NOMO-1 treated with DMSO at 0.1 percent for 48 hours (cell line): ENCODE measurements around the gene SMNDC1.

ENCODE experiments used
- DNase-seq: peaks from one replicate; lab custom pipeline; 2025; ENCODE audit not compliant: unreplicated experiment; lab: John Stamatoyannopoulos, UW

Gene SMNDC1

DNA sequence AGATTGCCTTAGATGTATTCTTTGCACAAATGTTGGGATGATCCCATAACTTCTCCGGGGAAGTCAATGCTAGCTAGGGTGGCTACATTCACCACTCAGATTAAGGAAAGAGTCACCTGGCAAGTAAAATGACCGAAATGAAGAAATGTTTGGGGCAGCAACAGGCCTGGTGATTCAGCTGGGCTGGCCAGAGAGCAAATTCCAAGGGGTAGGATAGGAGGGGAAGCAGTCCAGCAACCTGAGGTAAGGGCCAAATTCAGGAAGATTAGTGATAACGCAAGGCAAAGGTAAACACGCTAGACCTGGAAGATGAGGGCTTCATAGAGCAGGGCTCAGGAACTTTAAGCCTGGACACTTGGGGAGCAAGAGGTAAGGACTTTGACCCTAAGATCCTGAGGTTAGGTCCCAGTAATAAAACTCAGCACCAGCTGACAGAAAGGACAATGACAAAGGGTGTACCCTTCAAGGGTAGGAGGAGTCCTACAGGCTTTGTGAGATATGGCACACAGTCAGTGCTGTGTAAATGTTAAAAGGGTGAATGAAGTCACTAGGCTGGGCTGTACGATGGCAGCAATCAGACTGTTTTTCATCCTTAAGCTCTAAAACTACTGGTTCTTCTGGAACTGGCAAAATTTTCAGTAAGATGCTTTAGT is 22.7 kb upstream of the SMNDC1 start:
- DNase-seq: no peak

DNA sequence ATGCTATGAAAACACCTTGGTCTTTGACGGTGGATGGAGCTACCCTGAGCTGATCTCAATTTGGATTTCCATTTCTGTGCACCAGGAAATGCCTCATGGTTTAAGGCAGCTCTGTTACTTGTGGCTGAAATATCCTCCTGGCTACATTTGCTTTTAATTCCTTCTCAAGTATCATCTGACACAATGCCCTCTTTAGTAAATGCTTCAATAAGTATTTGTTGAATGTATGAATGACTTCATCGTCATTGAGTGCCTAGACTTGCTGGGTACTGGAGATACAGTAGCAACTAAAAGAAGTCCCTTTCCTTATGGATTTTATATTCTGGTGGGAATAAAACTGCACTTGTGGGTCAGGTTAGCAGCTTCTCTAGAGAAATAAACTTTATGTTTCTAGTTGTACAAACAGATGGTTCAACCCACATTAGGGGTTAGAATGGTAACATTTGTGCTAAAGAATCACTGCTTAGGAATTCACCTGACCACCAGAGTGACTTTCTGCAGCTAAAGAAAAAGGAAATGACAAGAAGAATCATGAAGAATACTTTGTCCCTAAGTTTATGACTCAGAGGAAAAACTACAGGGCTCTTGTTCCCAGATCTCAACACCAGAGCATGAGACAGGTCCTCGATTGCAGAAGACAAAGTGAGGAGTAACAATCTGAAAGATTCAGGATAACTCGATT is 21.8 kb upstream of the SMNDC1 start:
- DNase-seq: no peak

DNA sequence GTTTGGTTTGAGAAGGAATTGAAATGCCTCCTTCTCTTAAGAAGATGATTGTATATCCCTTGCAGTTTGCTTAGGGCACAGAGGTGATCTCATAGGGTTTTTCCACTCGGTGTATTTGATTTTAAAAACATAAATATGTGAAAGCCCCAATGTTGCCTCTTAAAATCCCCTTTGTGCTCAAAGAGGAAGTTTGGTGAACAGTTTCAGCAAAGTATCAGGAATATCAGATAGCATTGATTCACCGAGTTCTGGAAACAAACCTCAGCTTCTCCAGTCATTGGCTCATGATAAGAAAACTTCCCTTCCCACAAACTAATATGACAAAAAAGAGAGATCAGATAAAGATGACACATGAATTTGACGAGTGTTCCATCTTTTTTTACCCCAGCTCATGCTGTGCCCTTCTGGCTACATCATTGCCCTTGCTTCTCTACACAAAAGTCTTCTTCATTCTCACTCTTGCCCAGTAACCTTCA is 20.1 kb upstream of the SMNDC1 start:
- no peak for DNase-seq

DNA sequence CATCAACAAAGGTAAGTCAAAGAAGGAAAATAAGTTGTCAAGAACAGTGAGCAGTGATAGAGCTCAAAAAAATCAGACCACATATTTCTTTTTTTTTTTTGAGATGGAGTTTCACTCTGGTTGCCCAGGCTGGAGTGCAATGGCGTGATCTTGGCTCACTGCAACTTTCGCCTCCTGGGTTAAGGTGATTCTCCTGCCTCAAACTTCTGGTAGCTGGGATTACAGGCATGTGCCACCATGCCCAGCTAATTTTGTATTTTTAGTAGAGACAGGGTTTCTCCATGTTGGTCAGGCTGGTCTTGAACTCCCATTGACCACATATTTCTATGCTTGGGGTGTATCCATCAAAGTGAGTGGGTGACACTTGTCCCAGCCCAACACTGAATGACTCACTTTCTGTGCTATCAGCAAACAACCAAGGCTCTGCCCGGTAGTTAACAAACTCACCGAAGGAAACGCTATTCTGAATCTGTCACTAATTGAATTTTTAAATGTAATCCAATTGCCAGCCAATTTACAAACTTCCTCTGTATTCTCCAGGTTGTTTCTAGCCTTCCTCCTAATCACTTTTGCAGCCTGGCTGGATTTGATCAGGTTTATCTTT is 19.6 kb upstream of the SMNDC1 start:
- DNase-seq: no peak

DNA sequence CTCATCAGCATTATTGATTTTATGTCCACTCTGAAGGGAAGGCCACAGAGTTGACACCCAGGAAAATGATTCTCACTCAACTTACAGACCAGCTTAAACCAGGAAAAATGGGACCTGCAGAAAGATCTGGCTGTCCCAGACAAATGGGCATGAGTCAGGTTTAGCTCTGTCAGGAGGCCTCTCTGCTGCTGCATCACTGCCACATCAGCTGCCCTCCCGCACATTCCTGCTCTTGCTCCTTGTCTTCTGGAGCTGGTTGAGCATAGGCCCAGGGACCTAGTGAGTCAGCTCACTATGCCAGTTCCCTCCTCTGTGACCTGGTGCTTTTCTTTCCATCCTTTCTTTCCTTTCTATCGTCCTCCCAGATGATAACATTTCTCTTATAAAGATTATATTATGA is 18.8 kb upstream of the SMNDC1 start:
- DNase-seq: no peak

DNA sequence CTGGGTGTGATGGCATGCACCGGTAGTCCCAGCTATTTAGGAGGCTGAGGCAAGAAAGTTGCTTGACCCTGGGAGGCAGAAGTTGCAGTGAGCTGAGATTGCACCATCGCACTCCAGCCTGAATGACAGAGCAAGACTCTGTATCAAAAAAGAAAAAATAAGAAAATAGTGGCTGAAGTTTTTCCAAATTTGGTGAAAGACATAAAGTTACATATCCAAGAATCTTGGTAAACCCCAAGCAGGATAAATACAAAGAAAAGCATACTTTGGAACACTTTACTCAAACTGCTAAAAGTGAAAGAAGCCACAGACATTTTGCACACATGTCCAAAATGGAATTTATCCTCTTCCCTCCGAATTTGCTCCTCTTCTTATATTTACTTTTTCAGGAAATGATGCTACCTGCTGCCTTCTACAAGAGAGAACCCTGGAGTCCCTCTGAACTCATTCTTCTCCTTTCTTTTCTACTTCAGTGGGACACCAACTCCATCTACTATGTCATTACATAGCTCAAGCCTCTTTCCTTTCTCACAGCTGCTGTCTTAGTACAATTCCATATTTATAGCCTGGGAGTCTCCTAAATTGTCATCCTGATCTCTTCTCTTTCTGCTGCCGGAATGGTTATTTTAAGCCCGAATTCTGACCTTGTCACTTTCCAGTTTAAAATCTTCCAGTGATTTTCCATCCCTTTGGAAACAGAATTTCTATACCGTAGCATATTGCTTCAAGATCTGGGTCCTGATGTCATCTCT is 17.3 kb upstream of the SMNDC1 start:
- DNase-seq: no peak

DNA sequence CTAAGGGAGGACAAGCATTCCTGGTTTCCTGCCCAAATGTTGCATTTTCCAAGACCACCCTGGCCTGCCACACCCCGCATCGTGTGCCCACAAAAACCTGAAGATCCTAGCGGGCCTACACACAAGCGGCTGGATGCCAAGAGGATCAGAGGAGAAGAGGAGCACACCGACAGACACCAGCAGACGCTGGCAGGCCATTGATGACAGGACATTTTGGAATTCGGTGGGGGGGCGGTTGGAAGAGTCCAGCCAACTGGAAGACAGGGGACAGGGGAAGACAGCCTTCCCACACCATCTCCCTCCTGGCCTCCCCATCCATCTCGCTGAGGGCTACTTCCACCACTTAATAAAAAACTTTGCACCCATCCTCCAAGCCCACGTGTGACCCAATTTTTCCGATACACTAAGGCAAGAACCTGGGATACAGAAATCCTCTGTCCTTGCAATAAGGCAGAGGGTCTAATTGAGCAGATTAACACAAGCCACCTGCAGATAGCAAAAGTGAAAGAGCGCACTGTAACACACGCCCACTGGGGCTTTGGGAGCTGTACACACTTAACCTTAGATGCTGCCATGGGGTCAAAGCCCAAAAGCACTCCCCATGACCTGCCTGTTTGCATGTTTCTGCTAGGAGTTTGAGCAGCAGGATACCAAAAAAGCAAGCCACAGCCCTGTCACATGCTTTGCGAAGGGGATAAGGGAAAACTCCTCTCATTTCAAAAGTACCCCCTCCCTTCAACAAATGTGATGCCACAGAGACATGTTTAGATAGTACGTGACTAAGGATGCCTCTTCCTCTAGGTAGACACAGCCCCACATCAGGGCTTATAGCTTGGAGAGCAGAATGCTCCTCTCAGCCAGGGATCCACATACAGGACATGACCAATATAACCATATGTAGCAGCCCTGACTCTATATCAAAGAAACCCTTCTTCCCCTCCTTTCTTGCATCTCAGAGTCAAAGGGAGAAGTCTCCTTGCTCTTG is 13.4 kb upstream of the SMNDC1 start:
- DNase-seq: no peak

DNA sequence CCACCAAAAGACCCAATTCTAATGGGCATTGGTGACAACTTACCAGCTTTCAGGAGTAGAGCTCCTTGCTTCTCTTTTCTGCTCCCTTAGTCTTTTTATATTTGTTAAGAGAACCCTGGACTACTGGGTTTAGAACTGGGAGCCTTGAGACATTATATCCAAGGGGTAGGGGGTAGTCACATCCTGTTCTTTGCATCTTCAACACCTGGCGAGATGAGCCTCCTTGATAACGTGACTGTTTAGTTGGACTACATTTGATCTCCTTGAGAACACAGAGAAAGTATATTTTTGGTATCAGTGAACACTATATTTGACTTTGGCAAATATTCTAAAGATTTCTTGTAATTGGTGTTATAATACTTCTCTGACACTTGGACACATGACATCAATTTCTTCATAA is 9.0 kb upstream of the SMNDC1 start:
- no peak for DNase-seq

- no peak for DNase-seq
These were observed 7.5 kb upstream of the SMNDC1 start for GRCh38 chr10:110312206-110312605.

- peak; percentile 32 for DNase-seq
These were observed 6.7 kb upstream of the SMNDC1 start for GRCh38 chr10:110311357-110311949.

DNA sequence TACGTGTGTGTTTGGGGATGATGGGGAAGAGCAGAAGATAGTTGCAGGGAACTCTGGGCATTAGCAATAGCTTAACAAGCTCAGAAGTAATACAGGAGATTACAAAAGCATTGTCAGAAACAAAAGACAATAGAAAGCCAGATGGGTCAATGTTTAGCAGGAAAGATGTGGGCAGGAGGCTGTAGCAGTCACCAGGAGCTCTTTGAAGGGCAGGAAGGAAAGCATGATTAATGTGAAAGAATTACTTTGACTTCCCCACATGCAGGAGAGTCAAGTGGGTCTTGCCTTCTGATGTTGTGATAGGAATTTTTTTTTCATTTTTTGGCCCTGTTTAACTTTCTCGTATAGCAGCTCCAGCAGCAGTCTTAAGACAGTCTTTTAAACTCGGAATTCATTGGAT is 6.0 kb upstream of the SMNDC1 start:
- no peak for DNase-seq

DNA sequence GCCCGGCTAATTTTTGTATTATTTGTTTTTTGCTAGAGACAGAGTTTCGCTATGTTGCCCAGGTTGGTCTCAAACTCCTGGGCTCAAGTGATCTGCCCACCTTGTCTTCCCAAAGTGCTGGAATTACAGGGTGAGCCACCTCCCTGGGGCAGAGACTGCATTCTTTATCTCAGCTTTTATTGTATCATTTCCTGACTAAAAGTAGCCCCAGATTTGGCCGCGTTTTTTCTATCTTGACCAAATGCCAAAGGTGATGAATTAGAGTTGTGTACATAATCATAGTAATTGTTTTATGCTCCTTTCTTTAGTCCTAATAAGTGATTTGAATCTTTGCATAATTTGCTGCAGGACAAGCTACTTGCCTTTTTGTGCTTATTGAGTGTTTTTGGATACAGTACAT is 3.1 kb upstream of the SMNDC1 start:
- DNase-seq: no peak

GRCh38 chr10:110306452-110306768 is 1.7 kb upstream of the SMNDC1 start:
- no peak for DNase-seq

DNA sequence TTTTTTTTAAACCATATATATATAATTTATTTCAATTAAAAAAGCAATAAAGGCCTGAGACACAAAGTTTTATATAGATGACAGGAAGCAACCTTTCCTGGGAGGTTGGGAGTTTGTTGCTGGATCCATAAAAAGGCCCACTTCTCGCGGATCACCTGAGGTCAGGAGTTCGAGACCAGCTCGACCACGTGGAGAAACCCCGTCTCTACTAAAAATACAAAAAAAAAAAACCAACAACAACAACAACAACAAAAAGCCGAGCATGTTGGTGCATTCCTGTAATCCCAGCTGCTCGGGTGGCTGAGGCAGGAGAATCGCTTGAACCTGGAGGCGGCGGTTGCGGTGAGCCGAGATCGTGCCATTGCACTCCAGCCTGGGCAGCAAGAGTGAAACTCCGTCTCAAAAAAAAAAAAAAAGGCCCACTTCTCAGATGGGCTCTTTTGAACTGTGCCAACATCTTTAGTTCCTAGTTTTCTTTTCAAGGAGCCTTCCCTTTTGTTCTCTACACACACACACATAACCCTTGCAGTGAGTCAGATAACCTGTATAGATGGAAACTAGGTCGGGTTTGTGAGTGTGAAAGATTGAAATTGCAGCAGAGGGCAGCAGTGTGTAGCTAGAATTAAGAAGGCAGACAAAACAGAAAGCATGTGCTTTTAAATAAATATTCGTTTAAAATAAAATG is 1.2 kb upstream of the SMNDC1 start:
- peak; percentile 96 for DNase-seq

GRCh38 chr10:110304394-110304779 is 333 bp downstream of the SMNDC1 start:
- DNase-seq: no peak

DNA sequence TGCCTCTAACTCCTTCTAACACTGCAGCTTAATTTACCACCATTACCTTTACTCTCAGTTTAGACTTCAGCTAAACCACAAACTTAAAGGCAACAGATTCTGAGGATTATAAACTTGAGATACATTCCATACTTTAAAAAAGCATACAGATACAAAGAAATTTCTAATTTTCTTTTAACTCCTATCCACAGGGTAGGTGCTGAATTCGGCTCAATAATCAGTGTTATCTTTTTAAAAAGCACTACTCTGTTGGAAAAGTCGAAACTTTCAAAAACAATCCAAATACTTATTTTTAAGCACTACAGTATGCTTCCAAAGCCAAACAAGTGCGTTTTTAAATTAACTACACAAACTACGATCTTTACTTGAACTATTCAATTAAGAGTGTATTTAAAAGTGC is 1.0 kb downstream of the SMNDC1 start:
- no peak for DNase-seq

GRCh38 chr10:110300486-110300986 is 4.2 kb downstream of the SMNDC1 start:
- no peak for DNase-seq

DNA sequence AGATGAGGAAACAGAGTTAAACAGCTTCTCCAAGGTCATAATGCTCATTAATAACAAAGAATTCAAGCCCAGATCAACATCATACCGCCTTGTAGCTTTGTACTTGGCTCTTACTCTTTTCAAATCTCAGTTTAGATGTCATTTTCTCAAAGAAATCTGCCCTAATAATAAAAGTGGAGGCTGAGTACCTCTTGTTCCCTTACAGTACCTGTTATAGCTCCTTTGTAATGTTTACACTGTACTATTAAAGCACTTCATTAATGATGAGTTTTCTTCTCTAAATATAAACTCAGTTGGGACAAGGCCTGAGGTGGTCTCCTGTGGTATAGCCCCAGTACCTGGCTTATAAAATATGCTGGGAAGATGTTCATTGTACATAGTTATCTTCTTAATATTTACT is 7.8 kb downstream of the SMNDC1 start:
- DNase-seq: no peak

DNA sequence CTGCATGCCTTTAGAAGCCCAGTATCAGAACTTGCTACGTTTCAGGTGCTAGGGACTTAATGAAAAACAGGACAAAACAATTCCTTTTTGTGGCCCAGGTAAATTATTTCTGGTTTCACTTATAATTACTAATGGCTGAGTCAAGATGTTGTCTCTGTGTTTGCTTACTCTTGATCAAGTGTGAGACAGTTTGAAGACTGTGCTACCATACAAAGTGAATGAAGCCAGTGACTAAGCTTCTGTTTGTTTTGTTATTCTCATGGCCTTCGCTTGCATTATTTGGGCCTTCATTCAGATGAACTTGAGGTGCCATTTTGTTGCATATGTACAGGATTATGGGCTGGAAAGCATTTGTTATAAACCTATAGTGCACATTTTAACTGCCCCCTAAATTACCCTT is 17.9 kb downstream of the SMNDC1 start:
- no peak for DNase-seq

GRCh38 chr10:110285501-110285900 is 19.2 kb downstream of the SMNDC1 start:
- no peak for DNase-seq
